Upper lobe of left lung (tissue), 4 donors: ENCODE results near the gene TOMM40L.

Experiments
- POLR2A ChIP-seq, 4 donors: fragments of 450-650 bp; IDR thresholded peaks; one replicate each; pipeline ENCODE4 v1.5.1; 2016 to 2017; ENCODE audit warnings: antibody characterized with exemption in 4 of 4, mild to moderate bottlenecking in 2 of 4
- POLR2AphosphoS5 ChIP-seq, 2 donors: sonication (generic); formaldehyde crosslinking; IDR thresholded peaks; one replicate each; pipeline ENCODE4 v1.5.1; 2017; ENCODE audit warnings: antibody characterized with exemption in 2 of 2
- TF ChIP-seq, protein P1 (sequence below), 6 experiments: fragments of 450-650 bp in 4 of 6; fragments of 200-600 bp in 2 of 6; sonication (generic) in 2 of 6; IDR thresholded peaks; one replicate each; pipeline ENCODE4 v1.5.1; 2016 to 2019; ENCODE audit warnings: antibody characterized with exemption in 6 of 6

DNA sequence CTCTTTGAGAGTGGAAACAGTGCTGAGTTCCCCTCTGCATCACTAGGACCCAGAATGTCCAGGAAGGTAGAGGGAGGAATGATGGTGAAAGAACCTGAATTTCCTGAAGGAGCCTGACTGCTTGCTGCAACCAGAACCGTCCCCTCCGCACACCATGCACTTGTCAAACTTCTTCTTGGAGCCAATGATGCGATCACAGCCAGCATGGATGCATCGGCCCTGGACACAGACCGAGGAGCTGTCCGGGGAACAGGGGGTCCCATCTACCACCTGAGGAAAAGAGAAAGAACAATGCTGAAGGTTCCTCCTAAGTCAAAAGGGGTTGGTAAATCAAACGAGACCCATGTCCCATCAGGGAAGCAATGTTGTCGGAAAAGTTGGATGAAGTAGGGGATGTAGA lies 33.9 kb upstream of the TOMM40L start:
- no peak for TF ChIP-seq POLR2A (IDR thresholded peaks at IDR 0.05)
- TF ChIP-seq, protein P1, sequence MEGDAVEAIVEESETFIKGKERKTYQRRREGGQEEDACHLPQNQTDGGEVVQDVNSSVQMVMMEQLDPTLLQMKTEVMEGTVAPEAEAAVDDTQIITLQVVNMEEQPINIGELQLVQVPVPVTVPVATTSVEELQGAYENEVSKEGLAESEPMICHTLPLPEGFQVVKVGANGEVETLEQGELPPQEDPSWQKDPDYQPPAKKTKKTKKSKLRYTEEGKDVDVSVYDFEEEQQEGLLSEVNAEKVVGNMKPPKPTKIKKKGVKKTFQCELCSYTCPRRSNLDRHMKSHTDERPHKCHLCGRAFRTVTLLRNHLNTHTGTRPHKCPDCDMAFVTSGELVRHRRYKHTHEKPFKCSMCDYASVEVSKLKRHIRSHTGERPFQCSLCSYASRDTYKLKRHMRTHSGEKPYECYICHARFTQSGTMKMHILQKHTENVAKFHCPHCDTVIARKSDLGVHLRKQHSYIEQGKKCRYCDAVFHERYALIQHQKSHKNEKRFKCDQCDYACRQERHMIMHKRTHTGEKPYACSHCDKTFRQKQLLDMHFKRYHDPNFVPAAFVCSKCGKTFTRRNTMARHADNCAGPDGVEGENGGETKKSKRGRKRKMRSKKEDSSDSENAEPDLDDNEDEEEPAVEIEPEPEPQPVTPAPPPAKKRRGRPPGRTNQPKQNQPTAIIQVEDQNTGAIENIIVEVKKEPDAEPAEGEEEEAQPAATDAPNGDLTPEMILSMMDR (IDR thresholded peaks at IDR 0.05): no peak
- TF ChIP-seq POLR2AphosphoS5 (IDR thresholded peaks at IDR 0.05): no peak
